Stimulated activated CD4-positive, alpha-beta T cell treated with anti-CD3 and anti-CD28 coated beads, Interleukin-12 subunit alpha, Interleukin-12 subunit beta, amount 100 ng/mL, for 24 hours (primary cell): Measurements from ENCODE around the gene CRABP2.

Source experiments
- DNase-seq, 2 experiments: peaks; one replicate each; pipeline ENCODE4 v3.0.0-alpha.2; 2020; ENCODE audit warnings: low read depth in 2 of 2

CRABP2 gene

GRCh38 chr1:156655151-156655903 lies 50.1 kb downstream of the CRABP2 start:
- no peak for DNase-seq

DNA sequence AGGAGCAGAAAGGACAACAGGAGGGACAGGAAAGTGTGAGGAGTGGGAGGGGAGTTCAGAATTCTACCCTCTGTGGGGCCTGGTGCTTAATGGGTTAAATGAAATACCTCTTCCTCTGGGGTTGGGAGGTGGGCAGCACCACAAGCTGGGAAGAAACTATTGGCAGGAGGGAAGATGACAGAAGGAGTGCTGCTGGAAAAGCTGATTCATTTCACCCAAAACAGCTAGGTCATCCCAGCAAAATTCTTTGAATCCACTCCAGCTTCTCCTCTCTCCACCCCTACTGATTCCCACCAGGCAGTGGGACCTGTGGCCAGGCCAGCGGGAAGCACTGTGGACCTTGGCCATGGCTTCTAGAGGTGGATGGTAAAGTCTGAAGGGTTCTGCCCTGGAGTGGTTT lies 50.7 kb downstream of the CRABP2 start:
- no peak for DNase-seq

DNA sequence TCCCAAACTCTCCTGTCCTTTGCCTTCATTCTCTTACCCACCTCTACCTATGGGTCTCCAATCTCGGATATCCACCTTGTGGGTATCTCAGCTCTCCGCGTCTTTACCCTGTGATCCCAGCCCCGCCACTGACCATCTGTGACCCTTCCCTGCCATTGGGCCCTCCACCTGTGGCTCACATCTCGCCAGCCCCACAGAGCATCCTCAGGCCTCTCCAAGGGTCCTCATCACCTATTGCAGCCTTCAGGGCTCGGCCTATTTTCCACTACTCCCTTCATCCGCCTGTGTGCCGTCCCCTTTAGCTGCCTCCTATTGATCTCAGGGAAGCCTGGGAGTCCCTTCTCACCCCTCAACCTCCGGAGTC lies 52.4 kb downstream of the CRABP2 start:
- no peak for DNase-seq

- no peak for DNase-seq
Observed at GRCh38 chr1:156652131-156652991, 53.0 kb downstream of the CRABP2 start.
